ENCODE results near the gene CACNG1. TPM values are rescaled to one million over a fixed set of nuclear protein-coding genes. Genes with fewer than 3 reads are reported as not detected.

CACNG1 gene
- total RNA-seq, 2 donors from 2014 or later: not detected

GRCh38 chr17:67055041-67055443 is 10.7 kb downstream of the CACNG1 start:
- DNase-seq: no peak
- TF ChIP-seq, protein P1, sequence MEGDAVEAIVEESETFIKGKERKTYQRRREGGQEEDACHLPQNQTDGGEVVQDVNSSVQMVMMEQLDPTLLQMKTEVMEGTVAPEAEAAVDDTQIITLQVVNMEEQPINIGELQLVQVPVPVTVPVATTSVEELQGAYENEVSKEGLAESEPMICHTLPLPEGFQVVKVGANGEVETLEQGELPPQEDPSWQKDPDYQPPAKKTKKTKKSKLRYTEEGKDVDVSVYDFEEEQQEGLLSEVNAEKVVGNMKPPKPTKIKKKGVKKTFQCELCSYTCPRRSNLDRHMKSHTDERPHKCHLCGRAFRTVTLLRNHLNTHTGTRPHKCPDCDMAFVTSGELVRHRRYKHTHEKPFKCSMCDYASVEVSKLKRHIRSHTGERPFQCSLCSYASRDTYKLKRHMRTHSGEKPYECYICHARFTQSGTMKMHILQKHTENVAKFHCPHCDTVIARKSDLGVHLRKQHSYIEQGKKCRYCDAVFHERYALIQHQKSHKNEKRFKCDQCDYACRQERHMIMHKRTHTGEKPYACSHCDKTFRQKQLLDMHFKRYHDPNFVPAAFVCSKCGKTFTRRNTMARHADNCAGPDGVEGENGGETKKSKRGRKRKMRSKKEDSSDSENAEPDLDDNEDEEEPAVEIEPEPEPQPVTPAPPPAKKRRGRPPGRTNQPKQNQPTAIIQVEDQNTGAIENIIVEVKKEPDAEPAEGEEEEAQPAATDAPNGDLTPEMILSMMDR (IDR thresholded peaks at IDR 0.05): no peak
- Histone ChIP-seq H3K4me1 (peaks cover 10% of the 10 kb centered on the region), H3K36me3 (no peaks in the 10 kb centered on the region), H3K27me3 (no peaks in the 10 kb centered on the region), H3K9ac (ENCODE audit: low read depth in 2 of 2, low read length in 2 of 2) (no peak overlapping the region), H3K9me3 (no peaks in the 10 kb centered on the region), H3K4me3 (no peak overlapping the region), H3K27ac (no peak overlapping the region)
- intact Hi-C loops (cut with DNase I): no loop called here

GRCh38 chr17:67055811-67056745 is 11.7 kb downstream of the CACNG1 start:
- TF ChIP-seq, protein P1 (IDR thresholded peaks at IDR 0.05): no peak
- no peaks in the 10 kb centered on the region for H3K9me3 ChIP-seq
- intact Hi-C loops (cut with DNase I): no loop called here
- H3K36me3 ChIP-seq: no peaks in the 10 kb centered on the region
- peaks cover 10% of the 10 kb centered on the region for H3K4me1 ChIP-seq
- H3K27ac ChIP-seq: peak overlapping the region; percentile 60
- peak; percentile 74 for DNase-seq
- H3K27me3 ChIP-seq: no peaks in the 10 kb centered on the region
- no peak overlapping the region for H3K4me3 ChIP-seq
- H3K9ac ChIP-seq (ENCODE audit: low read depth in 2 of 2, low read length in 2 of 2): no peak overlapping the region

DNA sequence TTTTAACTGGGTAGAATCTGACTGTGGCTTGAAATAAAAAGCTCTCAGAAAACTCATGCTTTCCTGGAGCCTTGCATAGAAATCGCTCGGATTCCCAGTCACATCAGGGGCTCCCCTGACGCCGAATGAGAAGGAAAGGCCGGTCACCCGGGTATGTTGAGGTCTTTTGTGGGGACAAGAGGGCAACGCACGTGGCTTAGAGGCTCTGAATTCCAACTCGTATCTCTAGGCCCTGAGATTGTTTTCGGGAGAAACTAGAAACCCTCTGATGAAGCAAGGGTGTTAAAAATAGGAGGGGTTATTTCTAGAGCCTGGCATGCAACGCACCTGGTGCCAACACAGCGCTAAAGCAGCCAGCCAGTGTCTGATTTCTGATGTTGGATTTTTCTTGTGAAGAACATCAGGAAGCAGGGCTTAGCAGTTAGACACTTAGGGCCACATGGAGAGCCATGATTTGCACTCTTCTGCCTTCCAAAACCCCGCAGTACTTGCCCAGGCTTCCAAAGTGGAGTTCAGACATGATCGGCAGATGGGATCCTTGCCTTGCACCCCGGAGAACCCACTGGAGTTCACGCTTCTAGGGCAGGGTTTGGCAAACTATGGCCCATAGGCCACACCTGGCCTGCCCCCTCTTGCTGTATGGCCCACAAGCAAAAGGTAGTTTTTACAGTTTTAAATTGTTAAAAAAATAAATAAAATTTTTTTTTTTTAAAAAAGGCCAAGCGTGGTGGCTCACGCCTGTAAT is 12.6 kb downstream of the CACNG1 start:
- no peak for DNase-seq
- TF ChIP-seq, protein P1 (IDR thresholded peaks at IDR 0.05): no peak
- intact Hi-C loops (cut with DNase I): no loop called here
- Histone ChIP-seq H3K27ac (peak overlapping the region; percentile 60), H3K27me3 (no peaks in the 10 kb centered on the region), H3K9me3 (no peaks in the 10 kb centered on the region), H3K4me3 (no peak overlapping the region), H3K36me3 (no peaks in the 10 kb centered on the region), H3K9ac (ENCODE audit: low read depth in 2 of 2, low read length in 2 of 2) (peak overlapping the region in 1 of 2 donors; percentile 40), H3K4me1 (peaks cover 10% of the 10 kb centered on the region)

DNA sequence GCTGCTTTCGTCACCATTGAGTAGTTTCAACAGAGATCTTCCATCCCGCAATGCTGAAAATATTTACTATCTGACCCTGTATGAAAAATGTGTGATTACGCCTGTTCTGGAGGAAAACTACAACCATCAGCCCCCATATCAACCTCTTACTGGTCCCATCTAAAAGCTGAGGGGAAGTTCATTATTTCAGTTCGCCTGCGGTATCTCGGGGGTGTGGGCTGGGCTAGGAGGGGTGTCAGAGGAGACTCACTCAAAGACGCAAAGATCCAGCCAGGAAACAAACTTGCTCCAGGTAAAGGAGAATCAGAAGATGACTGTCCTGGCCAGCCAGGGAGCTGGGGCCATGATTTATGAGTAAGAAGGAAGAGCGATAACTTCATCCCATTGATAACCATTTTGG is 13.7 kb downstream of the CACNG1 start:
- Histone ChIP-seq H3K9ac (ENCODE audit: low read depth in 2 of 2, low read length in 2 of 2) (no peak overlapping the region), H3K27me3 (no peaks in the 10 kb centered on the region), H3K4me1 (peaks cover 10% of the 10 kb centered on the region), H3K36me3 (no peaks in the 10 kb centered on the region), H3K27ac (no peak overlapping the region), H3K9me3 (no peaks in the 10 kb centered on the region), H3K4me3 (no peak overlapping the region)
- intact Hi-C loops (cut with DNase I): no loop called here
- TF ChIP-seq, protein P1 (IDR thresholded peaks at IDR 0.05): no peak
- peak; percentile 11 for DNase-seq

- Histone ChIP-seq H3K27ac (no peak overlapping the region), H3K9me3 (no peaks in the 10 kb centered on the region), H3K36me3 (no peaks in the 10 kb centered on the region), H3K4me3 (no peak overlapping the region), H3K9ac (ENCODE audit: low read depth in 2 of 2, low read length in 2 of 2) (no peak overlapping the region), H3K27me3 (no peaks in the 10 kb centered on the region), H3K4me1 (peaks cover 10% of the 10 kb centered on the region)
- no peak for DNase-seq
- intact Hi-C loops (cut with DNase I): no loop called here
- TF ChIP-seq, protein P1 (IDR thresholded peaks at IDR 0.05): no peak
Measured at GRCh38 chr17:67059372-67059771, 15.0 kb downstream of the CACNG1 start.
